Pancreas (tissue), 10 donors: Measurements from ENCODE around the gene PGP. TPM values are rescaled to one million over a fixed set of nuclear protein-coding genes. Genes with fewer than 3 reads are reported as not detected.

Experiments used
- ATAC-seq, 4 donors: fragments of 200-7000 bp; cut with Tn5 transposase; one replicate each; pipeline versions ENCODE4 v1.8.0 to v1.9.1; 2020; ENCODE audit warnings: mild to moderate bottlenecking in 4 of 4, moderate library complexity in 4 of 4
- DNase-seq, 6 donors: peaks; one replicate each; pipeline ENCODE4 v3.0.0-alpha.2; 2020
- FAIRE-seq: peaks from 2 replicates; lab custom pipeline; 2012; peaks lifted over from hg19 to GRCh38; lab: Jason Lieb, UNC
- H3K27ac ChIP-seq, 4 donors: fragments of 200-600 bp; sonication (generic); 1 replicate in 3 of 4; 2 replicates in 1 of 4; pipeline versions ENCODE4 v1.5.0 to v1.8.0; 2020
- H3K27me3 ChIP-seq, 4 donors: fragments of 200-600 bp; one replicate each; pipeline ENCODE4 v1.8.0; 2021
- H3K36me3 ChIP-seq, 3 donors: fragments of 200-600 bp; sonication (generic) in 1 of 3; one replicate each; pipeline versions ENCODE4 v1.5.0 to v1.8.0; 2020 to 2021
- H3K4me1 ChIP-seq, 3 donors: fragments of 200-600 bp; one replicate each; pipeline ENCODE4 v1.8.0; 2021
- H3K4me3 ChIP-seq, 4 donors: fragments of 200-600 bp; sonication (generic) in 2 of 4; one replicate each; pipeline versions ENCODE4 v1.5.0 to v1.8.0; 2020 to 2021
- H3K9me3 ChIP-seq, 4 donors: fragments of 200-600 bp; one replicate each; pipeline ENCODE4 v1.8.0; 2021
- WGBS, 2 donors: extraction: QIAGEN DNeasy Blood & Tissue Kit; methylation state at CpG; one replicate each; pipeline ENCODE4 v1.1.7; 2013; 5-methylcytosine and 5-hydroxymethylcytosine counted together
- intact Hi-C, 3 donors: fragments of 100-400 bp; cut with DNase I; formaldehyde crosslinking; loops; one replicate each; pipeline versions ENCODE4 v1.11.1 to v1.14.2; 2022
- polyA plus RNA-seq, 2 donors: library from polyadenylated mRNA; stranded (reverse); fragments of 200-250 nt; gene quantifications; one replicate each; pipeline ENCODE4 v1.2.3, GENCODE V29; 2013
- total RNA-seq, 6 donors: library from RNA; stranded (reverse); fragmentation: NEBNext Ultra II Directional in 4 of 6; extraction: Animal tissue kit (Norgen Biotek cat#: 25700) in 4 of 6; gene quantifications; one replicate each; pipeline versions ENCODE4 v1.2.1 to v1.2.4, GENCODE V29; 2021 to 2023
- TF ChIP-seq, protein P1 (sequence below), 4 donors: fragments of 200-600 bp; sonication (generic) in 3 of 4; IDR thresholded peaks; one replicate each; pipeline versions ENCODE4 v1.5.0 to v1.8.0; 2021; ENCODE audit warnings: antibody characterized with exemption in 4 of 4
- donor health status: healthy with polysubstance abuse.
- donor health status: DM: no; HTN: no; CAD: no; lungs with moderate emphysema.
- donor health status: DM: no; HTN: no; CAD: no.
- donor health status: control.
- donor health status: control.
- donor health status: Bipolar disorder and iron deficiency.
- donor health status: DM: yes; HTN: yes; CAD: no.
- donor health status: DM: no; HTN: no; CAD: no.
- donor health status: DM: no; HTN: no; CAD: no.
- donor health status: DM: yes; HTN: yes; CAD: no.

Gene PGP
- total and polyA plus RNA-seq, 8 donors: 2.9 to 10.2 (median 4.1) TPM

DNA sequence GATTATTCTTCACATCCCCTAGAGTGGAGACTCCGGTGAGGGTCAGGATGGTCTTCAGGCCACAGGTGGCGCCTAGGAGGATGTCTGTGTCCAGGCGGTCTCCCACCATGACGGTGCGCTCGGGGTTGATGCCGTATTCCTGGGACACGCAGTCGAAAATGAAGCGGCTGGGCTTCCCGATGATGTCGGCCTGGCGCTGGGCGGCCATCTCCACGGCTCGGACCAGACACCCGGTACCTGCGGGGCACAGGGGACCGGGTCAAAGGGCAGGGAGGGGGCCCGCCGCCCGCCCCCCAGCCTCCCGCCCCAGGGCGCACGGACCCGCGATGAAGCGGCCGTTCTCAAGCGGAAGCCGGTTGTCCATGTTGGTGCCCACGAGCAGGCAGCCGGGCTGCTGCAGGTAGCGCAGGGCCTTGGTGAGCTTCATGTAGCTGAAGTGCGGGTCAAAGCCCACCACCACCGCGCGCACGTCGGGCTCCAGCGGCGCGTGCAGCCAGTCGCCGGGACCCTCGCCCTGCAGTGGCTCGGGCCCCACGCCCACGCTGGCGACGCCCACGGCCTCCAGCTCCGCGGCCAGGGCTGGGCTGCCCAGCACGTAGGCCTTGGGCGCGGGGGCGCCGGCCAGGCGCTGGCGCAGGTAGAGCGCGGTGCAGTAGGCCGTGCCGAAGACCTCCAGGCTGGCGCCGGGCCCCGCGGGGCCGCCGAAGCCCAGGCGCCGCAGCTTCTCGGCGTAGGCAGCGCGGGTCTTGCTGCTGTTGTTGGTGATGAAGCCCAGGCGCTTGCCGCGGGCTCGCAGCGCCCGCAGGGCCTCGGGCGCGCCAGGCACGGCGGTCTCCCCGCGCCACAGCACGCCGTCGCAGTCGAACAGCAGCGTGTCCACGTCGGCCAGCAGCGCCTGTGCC, 572 bp downstream of the PGP start:
- TF ChIP-seq, protein P1, sequence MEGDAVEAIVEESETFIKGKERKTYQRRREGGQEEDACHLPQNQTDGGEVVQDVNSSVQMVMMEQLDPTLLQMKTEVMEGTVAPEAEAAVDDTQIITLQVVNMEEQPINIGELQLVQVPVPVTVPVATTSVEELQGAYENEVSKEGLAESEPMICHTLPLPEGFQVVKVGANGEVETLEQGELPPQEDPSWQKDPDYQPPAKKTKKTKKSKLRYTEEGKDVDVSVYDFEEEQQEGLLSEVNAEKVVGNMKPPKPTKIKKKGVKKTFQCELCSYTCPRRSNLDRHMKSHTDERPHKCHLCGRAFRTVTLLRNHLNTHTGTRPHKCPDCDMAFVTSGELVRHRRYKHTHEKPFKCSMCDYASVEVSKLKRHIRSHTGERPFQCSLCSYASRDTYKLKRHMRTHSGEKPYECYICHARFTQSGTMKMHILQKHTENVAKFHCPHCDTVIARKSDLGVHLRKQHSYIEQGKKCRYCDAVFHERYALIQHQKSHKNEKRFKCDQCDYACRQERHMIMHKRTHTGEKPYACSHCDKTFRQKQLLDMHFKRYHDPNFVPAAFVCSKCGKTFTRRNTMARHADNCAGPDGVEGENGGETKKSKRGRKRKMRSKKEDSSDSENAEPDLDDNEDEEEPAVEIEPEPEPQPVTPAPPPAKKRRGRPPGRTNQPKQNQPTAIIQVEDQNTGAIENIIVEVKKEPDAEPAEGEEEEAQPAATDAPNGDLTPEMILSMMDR (IDR thresholded peaks at IDR 0.05): no peak
- Histone ChIP-seq H3K9me3 (no peaks in the 10 kb centered on the region), H3K27ac (peak overlapping the region in 2 of 4 donors; percentile 47 to 53), H3K4me1 (peaks cover 12 to 22% (median 18%) of the 10 kb centered on the region in 3 donors), H3K4me3 (peak overlapping the region; percentile 66 to 92 (median 76)), H3K27me3 (no peaks in the 10 kb centered on the region), H3K36me3 (peaks cover 0 to 2% (median 0%) of the 10 kb centered on the region in 3 donors)
- intact Hi-C loops: no loop called here
- FAIRE-seq (no peak), DNase-seq (peak in 2 of 6 donors; percentile 45 to 81), ATAC-seq (no peak)
- 0 to 1% methylated on average over 75 to 98 of the region's 98 CpGs for WGBS, 2 donors

DNA sequence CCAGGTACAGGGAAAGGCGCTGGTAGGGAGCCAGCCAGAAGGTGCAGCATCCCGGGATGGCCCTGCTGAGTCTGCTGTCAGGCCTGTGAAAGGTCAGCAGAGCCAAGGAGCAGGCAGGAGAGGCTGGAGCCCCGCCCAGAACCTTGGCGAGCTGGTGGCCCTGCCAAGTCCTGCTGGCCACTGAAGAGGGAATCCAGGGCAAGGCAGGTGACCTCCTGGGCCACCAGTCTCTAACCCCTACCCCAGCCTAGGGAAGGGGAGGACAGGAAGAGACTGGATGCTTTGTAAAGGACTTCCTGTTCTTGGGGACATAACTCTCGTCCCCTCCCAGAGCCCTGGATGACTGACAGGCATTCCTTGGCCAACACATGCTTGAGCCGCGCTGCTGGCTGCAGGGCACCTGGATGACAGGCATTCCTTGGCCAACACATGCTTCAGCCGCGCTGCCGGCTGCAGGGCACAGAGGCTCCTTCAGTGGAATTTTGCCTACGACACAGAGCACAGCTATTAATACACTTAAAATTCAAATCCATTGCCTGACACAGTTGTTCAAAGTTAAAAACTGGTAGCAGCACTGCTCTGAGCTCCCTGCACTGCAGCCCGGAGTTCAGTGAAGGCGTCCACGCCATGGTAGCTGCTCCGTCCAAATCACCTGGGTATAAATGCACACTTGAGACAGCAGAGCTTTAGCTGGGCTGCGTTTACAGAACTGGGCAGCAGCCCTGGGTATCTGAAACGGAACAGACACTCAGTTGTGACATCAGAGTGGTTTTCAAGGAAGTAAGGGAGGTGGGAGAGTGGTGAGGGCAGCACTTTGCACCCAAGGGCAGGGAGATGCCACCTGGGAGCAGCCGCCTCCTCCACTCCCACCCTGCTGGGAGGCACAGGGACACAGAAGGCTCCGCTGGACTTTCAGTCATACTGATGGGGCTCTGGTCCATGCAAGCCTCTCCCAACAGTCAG, 2.0 kb downstream of the PGP start:
- FAIRE-seq: no peak
- peak overlapping the region in 2 of 4 donors; percentile 78 to 92 for H3K4me3 ChIP-seq

DNA sequence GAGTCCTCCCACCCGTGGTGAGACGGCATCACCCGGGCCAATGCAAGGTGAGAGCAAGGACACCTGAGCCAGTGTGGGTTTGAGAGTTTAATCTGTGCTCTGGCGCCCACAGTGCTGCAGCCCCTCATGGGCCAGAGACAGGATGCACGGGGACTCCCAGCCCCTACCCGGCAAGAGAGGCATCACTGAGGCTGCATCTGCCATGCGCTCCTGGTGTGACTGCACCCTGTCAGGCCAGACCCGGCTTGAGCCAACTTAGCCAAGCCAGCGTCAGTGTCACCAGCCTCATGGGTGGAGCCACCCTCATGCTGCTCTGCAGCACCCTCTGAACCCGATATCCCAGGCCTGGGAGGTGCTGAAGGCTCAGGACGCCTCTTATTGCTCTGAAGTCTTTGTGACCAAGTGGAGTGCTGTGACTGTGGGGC, 2.7 kb downstream of the PGP start:
- intact Hi-C loops: no loop called here
- FAIRE-seq: no peak
- Histone ChIP-seq H3K27ac (peak overlapping the region; percentile 10 to 35 (median 29)), H3K9me3 (no peaks in the 10 kb centered on the region), H3K4me1 (peaks cover 12 to 22% (median 18%) of the 10 kb centered on the region in 3 donors), H3K27me3 (no peaks in the 10 kb centered on the region), H3K36me3 (peaks cover 0 to 23% (median 5%) of the 10 kb centered on the region in 3 donors), H3K4me3 (no peak overlapping the region)
- TF ChIP-seq, protein P1 (IDR thresholded peaks at IDR 0.05): no peak
- peak in 2 of 6 donors; percentile 40 to 74 for DNase-seq
- no peak for ATAC-seq
- WGBS, 2 donors: 64 to 76% methylated on average over 11 of the region's 11 CpGs

More for the DNA sequence above, 2.0 kb downstream of the PGP start:
- ATAC-seq (peak; percentile 3 to 39 (median 18)), DNase-seq (peak; percentile 60 to 86 (median 72))
- H3K27me3 ChIP-seq: no peaks in the 10 kb centered on the region
- H3K36me3 ChIP-seq: peaks cover 0 to 16% (median 5%) of the 10 kb centered on the region in 3 donors
- no peaks in the 10 kb centered on the region for H3K9me3 ChIP-seq
- intact Hi-C loops: no loop called here
- peaks cover 12 to 22% (median 18%) of the 10 kb centered on the region in 3 donors for H3K4me1 ChIP-seq
- H3K27ac ChIP-seq: peak overlapping the region; percentile 10 to 35 (median 29)
- WGBS, 2 donors: 25 to 35% methylated on average over 19 of the region's 19 CpGs
- TF ChIP-seq, protein P1 (IDR thresholded peaks at IDR 0.05): no peak

DNA sequence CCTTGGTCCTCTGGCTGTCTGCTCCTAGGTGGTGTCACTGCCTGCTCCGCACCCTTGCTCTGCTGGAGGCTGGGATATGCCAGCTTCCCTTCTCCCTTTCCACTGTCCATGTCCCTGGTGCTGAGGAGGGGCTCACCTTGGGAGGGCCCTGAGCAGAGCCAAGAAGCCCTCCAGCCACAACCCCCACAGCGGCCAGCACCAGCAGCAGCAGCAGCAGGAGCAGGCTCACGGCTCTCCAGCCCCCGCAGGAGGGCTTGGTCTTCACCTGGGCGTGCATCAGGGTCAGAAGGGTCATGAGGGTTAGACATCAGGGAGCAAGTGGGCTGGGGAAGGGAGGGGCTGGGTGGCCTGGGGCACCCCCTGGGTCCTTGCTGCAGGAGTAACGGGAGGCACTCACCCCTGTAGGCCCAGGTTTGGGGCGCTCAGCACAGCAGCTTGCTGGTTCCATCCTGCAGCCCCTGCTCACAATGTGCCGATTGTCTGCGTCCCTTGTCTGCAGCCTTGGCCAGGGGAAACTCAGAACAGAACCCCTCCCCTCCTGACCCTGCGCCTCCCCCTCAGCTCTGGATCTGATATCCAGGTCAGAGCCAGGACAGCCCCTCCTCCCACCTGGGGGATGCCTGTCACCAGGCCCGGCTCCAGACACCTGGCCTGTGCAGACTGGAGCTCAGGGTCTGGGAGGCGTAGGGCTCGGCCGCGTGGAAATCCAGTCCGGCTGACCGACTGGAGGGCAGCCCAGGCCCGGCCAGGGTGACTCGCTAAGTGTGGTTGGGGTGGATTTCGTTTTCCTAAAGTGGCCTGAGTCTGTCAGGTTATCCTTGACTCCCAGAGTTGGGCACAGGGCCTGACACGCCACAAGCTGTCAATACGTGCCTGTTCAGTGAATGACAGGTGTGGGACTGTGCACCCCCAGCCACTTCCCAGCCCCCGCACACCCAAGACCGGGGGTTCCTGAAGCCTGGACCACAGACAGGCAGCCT, 4.0 kb downstream of the PGP start, which contains the start of gene BRICD5:
BRICD5 (minus strand) TSS at position 478 of the 980 bp plus-strand sequence; CDS start at position 448, 30 bp downstream.
- ATAC-seq (no peak), FAIRE-seq (no peak), DNase-seq (peak in 3 of 6 donors; percentile 41 to 74 (median 54))
- H3K27me3 ChIP-seq: no peaks in the 10 kb centered on the region
- TF ChIP-seq, protein P1 (IDR thresholded peaks at IDR 0.05): no peak
- H3K36me3 ChIP-seq: peaks cover 0 to 23% (median 5%) of the 10 kb centered on the region in 3 donors
- WGBS, 2 donors: 77 to 82% methylated on average over 24 of the region's 24 CpGs
- intact Hi-C loops: no loop called here
- H3K4me1 ChIP-seq: peaks cover 12 to 25% (median 18%) of the 10 kb centered on the region in 3 donors
- no peak within 1 kb of the TSS for H3K4me3 ChIP-seq
- no peaks in the 10 kb centered on the region for H3K9me3 ChIP-seq
- no peak within 1 kb of the TSS for H3K27ac ChIP-seq
